ENCODE results near the gene MEGF11. TPM values are rescaled to one million over a fixed set of nuclear protein-coding genes. Genes with fewer than 3 reads are reported as not detected.
A peak's percentile ranks its signal among the peaks of the same experiment; 100 is the strongest.

MEGF11 gene
- total RNA-seq, 1 donor from 2014 or later = 0.06 TPM

- no peak for DNase-seq (ENCODE audit: low spot score)
- no peak for TF ChIP-seq CTCF (IDR thresholded peaks at IDR 0.05)
- no peak for TF ChIP-seq EZH2 (IDR thresholded peaks at IDR 0.05)
- no peak for TF ChIP-seq EZH2phosphoT487 (IDR thresholded peaks at IDR 0.05)
- no peak overlapping the region for H3K4me2 ChIP-seq
- no peaks in the 10 kb centered on the region for H3K79me2 ChIP-seq (ENCODE audit: low read depth)
- no peaks in the 10 kb centered on the region for H3K27me3 ChIP-seq
- no peak overlapping the region for H3K27ac ChIP-seq
- no peak overlapping the region for H3K4me3 ChIP-seq
- peaks cover 8% of the 10 kb centered on the region for H3F3A ChIP-seq (ENCODE audit: low read depth)
- H3K4me1 ChIP-seq = peaks cover 13% of the 10 kb centered on the region
- H3K9me3 ChIP-seq (ENCODE audit: low read depth) = no peaks in the 10 kb centered on the region
- Mint-ChIP-seq H3K9me3 (no peaks in the 10 kb centered on the region), H3K4me3 (no peak overlapping the region), H3K4me1 (peaks cover 21% of the 10 kb centered on the region), H3K27me3 (ENCODE audit: insufficient read depth, low read depth) (peaks cover 5% of the 10 kb centered on the region), H3K27ac (no peak overlapping the region), H3K36me3 (no peaks in the 10 kb centered on the region)
- no peaks in the 10 kb centered on the region for H3K36me3 ChIP-seq
- no peaks in the 10 kb centered on the region for H4K20me1 ChIP-seq (ENCODE audit: low read depth)
- peak overlapping the region; percentile 31 for H2AFZ ChIP-seq (replicated peaks)
- no peak overlapping the region for H3K9ac ChIP-seq
These were observed 180.8 kb downstream of the MEGF11 start for GRCh38 chr15:66072616-66073361.

- TF ChIP-seq EZH2 (IDR thresholded peaks at IDR 0.05) (no peak), EZH2phosphoT487 (IDR thresholded peaks at IDR 0.05) (no peak), CTCF (IDR thresholded peaks at IDR 0.05) (no peak)
- Mint-ChIP-seq H3K9me3 (no peaks in the 10 kb centered on the region), H3K4me1 (peaks cover 26% of the 10 kb centered on the region), H3K4me3 (no peak overlapping the region), H3K27ac (peak overlapping the region; percentile 47), H3K27me3 (ENCODE audit: insufficient read depth, low read depth) (peaks cover 5% of the 10 kb centered on the region), H3K36me3 (no peaks in the 10 kb centered on the region)
- Histone ChIP-seq H3K4me1 (peaks cover 18% of the 10 kb centered on the region), H3K36me3 (no peaks in the 10 kb centered on the region), H3F3A (ENCODE audit: low read depth) (peaks cover 12% of the 10 kb centered on the region), H3K9ac (no peak overlapping the region), H3K27ac (no peak overlapping the region), H3K4me3 (no peak overlapping the region), H3K9me3 (ENCODE audit: low read depth) (no peaks in the 10 kb centered on the region), H3K79me2 (ENCODE audit: low read depth) (no peaks in the 10 kb centered on the region), H3K27me3 (no peaks in the 10 kb centered on the region), H2AFZ (replicated peaks) (no peak overlapping the region), H4K20me1 (ENCODE audit: low read depth) (no peaks in the 10 kb centered on the region), H3K4me2 (no peak overlapping the region)
- no peak for DNase-seq (ENCODE audit: low spot score)
These were observed 181.6 kb downstream of the MEGF11 start for GRCh38 chr15:66071921-66072295.

GRCh38 chr15:66071160-66071920 is 182.2 kb downstream of the MEGF11 start:
- Mint-ChIP-seq H3K36me3 (no peaks in the 10 kb centered on the region), H3K4me3 (no peak overlapping the region), H3K9me3 (no peaks in the 10 kb centered on the region), H3K27me3 (ENCODE audit: insufficient read depth, low read depth) (peaks cover 5% of the 10 kb centered on the region), H3K27ac (peak overlapping the region; percentile 47), H3K4me1 (peaks cover 26% of the 10 kb centered on the region)
- no peak overlapping the region for H2AFZ ChIP-seq (replicated peaks)
- H3F3A ChIP-seq (ENCODE audit: low read depth) = peaks cover 12% of the 10 kb centered on the region
- H3K4me2 ChIP-seq = no peak overlapping the region
- peaks cover 18% of the 10 kb centered on the region for H3K4me1 ChIP-seq
- no peak for DNase-seq (ENCODE audit: low spot score)
- no peak overlapping the region for H3K4me3 ChIP-seq
- TF ChIP-seq EZH2 (IDR thresholded peaks at IDR 0.05) (no peak), CTCF (IDR thresholded peaks at IDR 0.05) (no peak), EZH2phosphoT487 (IDR thresholded peaks at IDR 0.05) (no peak)
- no peak overlapping the region for H3K27ac ChIP-seq
- no peaks in the 10 kb centered on the region for H3K36me3 ChIP-seq
- no peaks in the 10 kb centered on the region for H3K9me3 ChIP-seq (ENCODE audit: low read depth)
- no peak overlapping the region for H3K9ac ChIP-seq
- H3K79me2 ChIP-seq (ENCODE audit: low read depth) = no peaks in the 10 kb centered on the region
- H4K20me1 ChIP-seq (ENCODE audit: low read depth) = no peaks in the 10 kb centered on the region
- H3K27me3 ChIP-seq = no peaks in the 10 kb centered on the region

All from neural progenitor cell (in vitro differentiated cells).